HTR-8/SVneo (cell line): ENCODE data around the gene RHO.
"Not testable (repeated sequence)": the region's sequence is repeated elsewhere in the genome, so short reads cannot be mapped to it uniquely, and the experiment has no call there.

Source experiments
- DNase-seq: peaks from one replicate; pipeline ENCODE4 v3.0.0; 2011; ENCODE audit warnings: low spot score, mixed read lengths; ENCODE audit not compliant: insufficient read length
- FAIRE-seq: peaks from 2 replicates; lab custom pipeline; 2011; peaks lifted over from hg19 to GRCh38; lab: Jason Lieb, UNC

Gene RHO

DNA sequence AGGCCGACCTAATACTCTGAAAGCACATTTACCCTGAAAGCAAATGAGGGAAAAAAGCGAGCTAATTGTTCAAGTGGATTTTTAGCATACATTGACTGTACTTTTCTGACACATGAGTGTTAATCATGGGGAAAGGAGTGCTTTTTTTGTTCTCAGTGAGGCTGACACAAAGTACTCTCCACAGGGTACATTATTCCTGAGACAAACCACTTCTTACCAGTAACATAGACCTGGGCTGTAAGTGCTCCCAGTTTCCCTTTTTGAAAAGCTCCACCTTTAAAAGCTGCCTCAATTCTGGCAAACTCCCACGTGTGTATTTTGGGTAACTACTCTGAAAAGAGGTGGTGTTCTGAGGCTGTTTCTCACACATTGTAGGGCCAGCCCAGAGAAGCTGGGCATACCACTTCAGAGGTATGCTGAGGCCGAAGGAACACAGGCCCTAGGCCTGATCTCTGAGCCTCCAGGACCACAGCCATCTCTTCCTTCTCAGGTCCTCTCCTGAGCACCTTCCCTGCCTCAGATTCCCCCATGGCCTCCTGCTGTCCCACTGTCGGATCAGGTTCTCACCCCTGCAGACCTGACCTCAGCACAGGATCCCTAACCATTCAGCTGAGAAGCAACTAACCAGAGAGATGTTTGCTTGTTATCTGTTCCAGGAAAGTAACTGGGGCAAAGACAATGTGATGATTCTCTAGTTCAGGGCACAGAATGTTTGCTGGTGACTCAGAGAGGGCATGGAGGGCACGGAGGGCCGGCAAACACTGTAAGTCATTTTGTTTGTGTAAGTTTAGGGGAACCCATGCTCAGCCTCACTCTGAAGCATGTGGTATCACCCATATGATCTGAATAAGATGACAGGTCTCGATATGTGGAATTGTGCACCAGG is 29.6 kb upstream of the RHO start:
- FAIRE-seq: peak; percentile 54
- not testable (repeated sequence) for DNase-seq

GRCh38 chr3:129499604-129500333 is 28.7 kb upstream of the RHO start:
- not testable (repeated sequence) for DNase-seq, FAIRE-seq

DNA sequence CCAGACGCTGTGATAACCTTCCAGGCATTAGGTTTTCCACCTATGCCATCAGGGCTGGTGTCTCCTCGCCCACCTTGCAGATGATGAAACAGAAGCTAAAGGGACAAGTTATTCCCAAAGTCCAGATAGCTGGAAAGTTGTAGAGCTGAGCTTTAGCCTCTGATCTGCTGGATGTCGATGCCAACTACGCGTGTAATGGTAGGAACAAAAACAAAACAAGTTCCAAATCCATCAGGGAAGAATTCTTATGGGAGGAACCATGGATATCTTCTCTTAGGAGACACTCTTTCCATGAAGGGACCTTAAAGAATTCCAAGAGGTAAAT is 28.1 kb upstream of the RHO start:
- FAIRE-seq (no peak), DNase-seq (no peak)

GRCh38 chr3:129501630-129502029 is 26.8 kb upstream of the RHO start:
- no peak for FAIRE-seq
- DNase-seq: no peak

GRCh38 chr3:129502641-129503408 is 25.6 kb upstream of the RHO start:
- FAIRE-seq: no peak
- no peak for DNase-seq

DNA sequence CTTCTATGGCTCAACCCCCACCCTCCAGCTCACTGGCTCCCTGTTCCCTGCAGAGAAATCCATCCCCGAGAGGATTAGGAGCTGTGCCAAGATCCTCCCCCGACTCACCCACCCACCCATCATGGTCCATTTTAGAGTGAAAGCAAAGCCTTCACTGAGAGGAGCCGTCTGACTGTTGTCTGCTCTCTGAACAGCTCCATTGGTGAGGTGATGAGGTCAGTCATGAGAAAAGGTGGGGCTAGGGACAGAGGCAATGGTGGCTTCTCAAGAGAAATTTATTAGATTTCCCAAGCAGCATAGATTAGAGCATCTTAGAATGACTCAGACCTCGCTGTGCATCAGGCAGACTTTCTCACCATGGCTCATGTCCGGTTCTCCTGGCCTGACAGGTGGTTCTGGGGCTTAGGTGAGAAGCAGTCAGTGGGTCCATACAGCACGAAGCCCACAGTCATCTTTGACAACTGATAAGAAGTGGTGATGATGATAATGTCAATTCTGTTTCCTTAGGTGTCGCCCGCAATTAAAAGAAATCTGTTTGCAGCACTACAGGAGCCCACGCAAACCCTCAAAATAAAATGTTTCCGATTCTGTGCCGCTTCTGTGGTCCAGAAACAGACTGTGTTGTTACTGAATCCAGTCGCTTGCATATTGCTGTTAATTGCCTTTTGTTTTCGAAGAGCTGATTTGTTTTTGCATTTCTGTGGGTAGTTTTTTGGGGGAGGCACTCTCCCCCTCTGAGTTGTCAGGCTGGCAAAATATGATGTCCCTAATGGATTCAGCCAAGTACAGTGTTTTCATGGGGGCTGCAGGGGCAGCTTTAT is 24.8 kb upstream of the RHO start:
- FAIRE-seq (no peak), DNase-seq (no peak)

DNA sequence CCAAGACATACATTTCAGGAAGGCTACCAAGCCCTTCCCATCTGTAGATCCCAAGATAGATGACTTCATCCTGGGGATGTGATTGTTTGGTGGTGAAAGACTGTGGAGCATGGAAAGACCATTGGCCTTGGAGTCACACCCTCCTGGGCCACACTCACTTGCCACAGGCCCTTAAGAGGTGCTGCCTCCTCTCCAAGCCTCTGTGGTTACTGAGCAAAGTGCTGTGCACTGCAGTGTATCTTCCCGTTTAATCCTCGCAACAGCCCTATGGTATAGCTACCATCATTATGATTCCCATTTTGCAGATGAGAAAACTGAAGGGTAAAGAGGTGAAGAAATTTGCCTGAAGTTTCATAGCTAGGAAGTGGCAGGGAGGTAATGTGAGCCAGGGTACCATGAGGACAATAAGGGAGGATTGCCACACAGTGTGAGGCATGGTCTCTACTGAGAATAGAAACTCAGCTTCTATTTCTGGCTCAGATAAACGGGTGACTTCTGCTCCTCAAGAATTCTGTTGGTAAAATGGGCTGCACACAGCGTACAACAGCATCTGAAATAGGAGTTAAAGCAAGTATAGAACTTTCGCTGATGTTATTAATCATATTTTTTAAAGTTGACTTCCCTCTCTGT is 23.9 kb upstream of the RHO start:
- no peak for DNase-seq
- FAIRE-seq: no peak

- FAIRE-seq: no peak
- no peak for DNase-seq
Observed at GRCh38 chr3:129505341-129505740, 23.1 kb upstream of the RHO start.

DNA sequence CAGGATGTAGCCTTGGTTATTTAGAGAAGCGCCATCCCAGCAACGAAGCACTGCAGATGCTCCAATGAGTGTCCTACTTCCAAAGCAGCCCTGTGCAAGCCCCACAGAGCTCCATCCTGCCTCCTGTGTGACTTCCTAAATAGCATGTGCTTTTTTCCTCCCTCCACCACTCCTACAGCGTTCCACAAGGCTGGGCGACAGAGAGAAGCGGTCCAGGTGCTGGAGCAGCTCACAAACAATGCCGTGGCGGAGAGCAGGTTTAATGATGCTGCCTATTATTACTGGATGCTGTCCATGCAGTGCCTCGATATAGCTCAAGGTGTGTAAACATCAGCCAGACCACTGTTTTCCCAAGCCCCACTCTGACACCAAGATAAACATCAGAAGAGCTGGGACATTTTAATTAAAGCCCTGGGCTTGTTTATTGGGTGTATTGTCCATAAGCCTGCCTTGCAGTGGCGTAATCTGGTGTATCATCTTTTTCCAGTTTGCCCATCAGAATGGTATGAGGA is 22.2 kb upstream of the RHO start:
- DNase-seq (no peak), FAIRE-seq (no peak)

- DNase-seq: no peak
- no peak for FAIRE-seq
Observed at GRCh38 chr3:129507181-129507831, 21.1 kb upstream of the RHO start.

GRCh38 chr3:129512595-129512994 is 15.8 kb upstream of the RHO start:
- FAIRE-seq: no peak
- no peak for DNase-seq

DNA sequence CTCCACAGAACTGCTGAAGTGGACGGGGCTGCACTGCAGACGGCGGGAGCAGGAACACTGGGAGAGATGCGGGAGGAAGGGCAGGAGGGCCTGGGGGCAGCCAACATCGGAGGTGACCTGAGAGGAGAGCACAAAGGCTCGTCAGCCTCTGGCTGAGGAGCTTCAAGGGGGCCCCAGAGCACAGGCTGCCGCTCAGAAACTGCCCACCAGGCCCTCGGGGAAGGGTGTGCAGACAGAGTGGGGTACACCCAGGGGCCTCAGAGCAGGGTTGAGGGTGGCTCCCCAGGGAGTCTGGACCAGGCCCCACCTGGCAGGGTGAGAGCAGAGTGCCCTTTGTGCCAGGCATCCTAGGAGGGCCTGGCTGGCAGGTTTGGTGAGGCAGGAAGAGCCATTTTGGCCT is 14.7 kb upstream of the RHO start:
- FAIRE-seq (no peak), DNase-seq (no peak)

DNA sequence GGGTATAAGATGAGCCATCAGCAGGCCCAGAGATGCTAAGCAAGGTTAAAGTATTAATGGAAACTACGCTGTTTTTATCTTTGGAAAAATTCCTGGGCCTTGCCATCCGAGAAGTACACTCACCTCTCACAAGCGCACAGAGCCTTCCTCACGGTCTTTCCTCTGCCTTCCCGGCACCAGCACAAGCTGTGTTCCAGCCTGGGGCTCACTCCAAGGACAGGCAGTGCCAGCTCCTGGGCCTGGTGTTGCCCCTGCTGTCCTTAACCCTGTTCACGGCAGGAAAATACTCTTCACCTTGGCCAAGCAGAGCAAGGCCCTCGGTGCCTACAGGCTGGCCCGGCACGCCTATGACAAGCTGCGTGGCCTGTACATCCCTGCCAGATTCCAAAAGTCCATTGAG is 14.3 kb upstream of the RHO start:
- FAIRE-seq (no peak), DNase-seq (no peak)

DNA sequence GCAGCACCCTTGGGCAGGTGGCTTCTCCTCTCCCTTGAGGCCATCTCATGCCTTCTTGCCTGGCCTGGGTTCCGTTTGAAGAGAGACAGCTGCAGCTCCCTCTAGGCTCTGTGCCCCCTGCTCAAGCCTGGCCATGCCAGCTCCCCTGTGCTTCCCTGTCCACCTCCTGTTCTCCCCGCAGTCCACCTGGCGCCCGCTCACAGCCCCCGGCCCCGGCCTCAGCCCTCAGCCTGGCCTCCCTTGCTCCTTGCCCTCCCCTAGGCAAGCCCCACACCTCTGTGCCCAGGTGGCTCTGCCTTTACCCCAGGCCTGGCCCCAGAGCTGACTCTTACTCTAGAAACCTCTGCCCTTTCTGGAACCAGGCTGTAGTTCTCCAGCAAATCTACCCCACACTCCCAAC is 13.9 kb upstream of the RHO start:
- DNase-seq (no peak), FAIRE-seq (no peak)

DNA sequence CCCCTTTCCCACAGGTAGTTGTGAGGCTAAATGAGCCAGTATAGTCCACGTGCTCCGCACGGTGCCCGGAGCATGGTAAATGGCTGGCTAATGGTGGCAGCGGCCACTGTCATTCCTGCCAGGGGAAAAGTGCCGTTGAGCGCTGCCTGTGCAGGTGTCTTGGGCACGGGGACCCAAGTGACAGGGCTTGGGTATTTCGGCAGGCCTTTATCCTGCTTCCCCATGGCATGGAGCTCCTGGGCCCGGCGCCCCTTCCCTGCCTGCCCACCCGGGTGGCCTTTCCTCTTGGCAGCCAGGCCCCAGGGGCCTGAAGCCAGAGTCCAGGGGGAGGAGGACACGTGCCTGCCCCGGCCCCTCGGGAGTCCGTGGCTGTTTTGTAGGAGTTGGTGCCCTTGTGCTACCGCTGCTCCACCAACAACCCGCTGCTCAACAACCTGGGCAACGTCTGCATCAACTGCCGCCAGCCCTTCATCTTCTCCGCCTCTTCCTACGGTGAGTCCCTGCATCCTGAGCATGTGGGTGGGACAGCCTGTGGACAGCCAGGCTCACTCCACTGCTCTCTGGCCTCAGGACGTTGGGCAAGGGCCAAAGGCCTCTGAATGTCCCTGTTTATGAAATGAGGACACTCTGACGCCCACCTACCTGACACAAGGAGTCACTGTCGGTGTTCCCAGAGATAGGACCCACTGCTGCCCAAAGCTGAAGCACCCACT is 13.2 kb upstream of the RHO start:
- FAIRE-seq, DNase-seq: not testable (repeated sequence)

- not testable (repeated sequence) for FAIRE-seq, DNase-seq
Observed at GRCh38 chr3:129515821-129516432, 12.5 kb upstream of the RHO start.

- FAIRE-seq: no peak
Observed at GRCh38 chr3:129517516-129517915, 10.9 kb upstream of the RHO start.

GRCh38 chr3:129518038-129518561 is 10.3 kb upstream of the RHO start:
- no peak for FAIRE-seq
- no peak for DNase-seq

More at GRCh38 chr3:129517516-129517915, 10.9 kb upstream of the RHO start:
- DNase-seq: no peak
